ENCODE measurements around the gene PI4KA. TPM values are rescaled to one million over a fixed set of nuclear protein-coding genes. Genes with fewer than 3 reads are reported as not detected.
"Not testable (repeated sequence)": the region's sequence is repeated elsewhere in the genome, so short reads cannot be mapped to it uniquely, and the experiment has no call there.

The PI4KA gene
- total RNA-seq, 1 donor from 2014 or later = 113 TPM

- intact Hi-C loops (cut with DNase I) = no loop called here
- no peak for ATAC-seq
- Histone ChIP-seq H3K36me3 (peaks cover 44% of the 10 kb centered on the region), H3K4me3 (no peak overlapping the region), H3K4me1 (no peaks in the 10 kb centered on the region), H3K9me3 (no peaks in the 10 kb centered on the region), H3K27ac (no peak overlapping the region), H3K27me3 (no peaks in the 10 kb centered on the region)
- no peak for DNase-seq
- TF ChIP-seq CTCF (IDR thresholded peaks at IDR 0.05) = no peak
These were observed 23.9 kb downstream of the PI4KA start for GRCh38 chr22:20834725-20835124.

- no peak for TF ChIP-seq CTCF (IDR thresholded peaks at IDR 0.05)
- DNase-seq = no peak
These were observed 24.4 kb downstream of the PI4KA start for GRCh38 chr22:20834206-20834605.

DNA sequence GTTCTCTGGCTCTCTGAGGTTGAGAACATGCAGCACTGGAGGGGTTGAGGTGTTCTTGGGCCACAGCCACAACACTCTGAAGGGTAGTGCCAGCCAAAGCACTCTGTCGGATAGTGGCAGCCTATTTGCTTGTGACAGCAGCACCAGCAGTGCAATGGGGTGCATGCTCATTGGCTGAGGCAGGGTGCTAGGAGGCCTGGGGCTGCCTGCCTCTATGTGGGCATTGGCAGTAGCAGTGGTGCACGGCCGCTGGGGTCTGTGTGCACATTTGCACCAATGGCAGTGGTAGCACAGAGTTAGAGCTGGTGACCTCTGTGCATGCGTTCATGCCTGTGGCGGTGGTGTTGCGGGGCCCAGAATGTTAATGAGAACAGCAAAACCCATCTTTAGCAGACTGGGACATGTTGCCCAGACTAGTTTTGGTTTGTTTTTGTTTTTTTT is 25.4 kb downstream of the PI4KA start:
- Histone ChIP-seq H3K4me3 (no peak overlapping the region), H3K36me3 (peaks cover 57% of the 10 kb centered on the region), H3K27ac (no peak overlapping the region), H3K9me3 (no peaks in the 10 kb centered on the region), H3K4me1 (no peaks in the 10 kb centered on the region), H3K27me3 (no peaks in the 10 kb centered on the region)
- ATAC-seq (no peak), DNase-seq (no peak)
- TF ChIP-seq CTCF (IDR thresholded peaks at IDR 0.05) = no peak
- intact Hi-C loops (cut with DNase I) = no loop called here

More at GRCh38 chr22:20834206-20834605, 24.4 kb downstream of the PI4KA start:
- H3K4me3 ChIP-seq = no peak overlapping the region
- intact Hi-C loops (cut with DNase I) = no loop called here
- H3K27me3 ChIP-seq = no peaks in the 10 kb centered on the region
- no peaks in the 10 kb centered on the region for H3K9me3 ChIP-seq
- no peak overlapping the region for H3K27ac ChIP-seq
- H3K36me3 ChIP-seq = peaks cover 47% of the 10 kb centered on the region
- H3K4me1 ChIP-seq = no peaks in the 10 kb centered on the region
- no peak for ATAC-seq

DNA sequence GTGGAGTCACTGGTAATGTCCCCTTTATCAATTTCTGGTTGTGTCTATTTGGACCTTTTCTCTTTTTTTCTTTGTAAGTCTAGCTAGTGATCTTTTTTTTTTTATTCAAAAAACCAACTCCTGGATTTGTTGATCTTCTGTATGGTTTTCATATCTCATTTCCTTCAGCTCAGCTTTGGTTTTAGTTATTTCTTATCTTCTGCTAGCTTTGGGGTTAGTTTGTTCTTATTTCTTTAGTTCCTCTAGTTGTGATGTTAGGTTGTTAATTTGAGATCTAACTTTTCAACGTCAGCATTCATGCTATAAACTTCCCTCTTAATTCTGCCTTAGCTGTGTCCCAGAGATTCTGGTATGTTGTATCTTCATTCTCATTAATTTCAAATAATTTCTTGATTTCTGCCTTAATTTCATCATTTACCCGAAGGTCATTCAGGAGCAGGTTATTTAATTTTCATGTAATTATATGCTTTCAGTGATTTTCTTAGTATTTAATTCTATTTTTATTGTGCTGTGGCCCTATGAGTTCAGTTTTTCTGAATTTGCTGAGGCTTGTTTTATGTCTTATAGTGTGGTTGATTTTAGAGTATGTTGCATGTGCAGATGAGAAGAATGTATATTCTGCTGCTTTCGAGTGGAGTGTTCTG is 29.0 kb downstream of the PI4KA start:
- no peaks in the 10 kb centered on the region for H3K9me3 ChIP-seq
- ATAC-seq (no peak), DNase-seq (no peak)
- intact Hi-C loops (cut with DNase I) = no loop called here
- H3K36me3 ChIP-seq = peaks cover 87% of the 10 kb centered on the region
- no peaks in the 10 kb centered on the region for H3K27me3 ChIP-seq
- no peak overlapping the region for H3K27ac ChIP-seq
- no peaks in the 10 kb centered on the region for H3K4me1 ChIP-seq
- no peak overlapping the region for H3K4me3 ChIP-seq
- TF ChIP-seq CTCF (IDR thresholded peaks at IDR 0.05) = no peak

DNA sequence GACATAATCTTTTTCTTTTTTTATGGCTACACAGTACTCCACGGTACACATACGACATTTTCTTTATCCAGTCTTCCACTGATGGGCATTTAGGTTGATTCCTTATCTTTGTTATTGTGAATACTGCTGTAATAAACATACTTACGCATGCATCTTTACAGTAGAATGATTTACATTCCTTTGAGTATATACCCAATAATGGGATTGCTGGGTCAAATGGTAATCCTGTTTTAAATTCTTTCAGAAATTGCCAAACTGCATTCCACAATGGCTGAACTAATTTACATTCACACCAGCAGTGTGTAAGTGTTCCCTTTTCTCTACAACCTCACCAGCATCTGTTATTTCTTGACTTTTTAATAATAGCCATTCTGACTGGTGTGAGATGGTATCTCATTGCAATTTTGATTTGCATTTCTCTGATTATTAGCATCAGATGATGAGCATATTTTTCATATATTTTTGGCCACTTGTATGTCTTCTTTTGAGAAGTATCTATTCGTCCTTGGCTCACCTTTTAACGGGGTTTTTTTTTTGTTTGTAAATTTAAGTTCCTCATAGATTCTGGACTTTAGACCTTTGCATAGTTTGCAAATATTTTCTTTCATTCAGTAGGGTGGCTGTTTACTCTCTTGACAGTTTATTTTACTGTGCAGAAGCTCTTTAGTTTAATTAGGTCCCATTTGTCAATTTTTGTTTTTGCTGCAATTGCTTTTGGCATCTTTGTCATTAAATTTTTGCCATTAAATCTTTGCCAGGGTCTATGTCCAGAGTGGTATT is 32.0 kb downstream of the PI4KA start:
- DNase-seq; H3K27me3 ChIP-seq; H3K9me3 ChIP-seq; H3K27ac ChIP-seq; H3K4me3 ChIP-seq; H3K4me1 ChIP-seq; ATAC-seq; intact Hi-C loops (cut with DNase I): not testable (repeated sequence)
- peaks cover 88% of the 10 kb centered on the region for H3K36me3 ChIP-seq

GRCh38 chr22:20825624-20826023 is 33.0 kb downstream of the PI4KA start:
- no peak for DNase-seq
- Histone ChIP-seq H3K9me3 (no peaks in the 10 kb centered on the region), H3K27me3 (no peaks in the 10 kb centered on the region), H3K36me3 (peaks cover 86% of the 10 kb centered on the region), H3K27ac (no peak overlapping the region), H3K4me1 (no peaks in the 10 kb centered on the region), H3K4me3 (no peak overlapping the region)
- intact Hi-C loops (cut with DNase I) = no loop called here
- ATAC-seq = no peak
- no peak for TF ChIP-seq CTCF (IDR thresholded peaks at IDR 0.05)

DNA sequence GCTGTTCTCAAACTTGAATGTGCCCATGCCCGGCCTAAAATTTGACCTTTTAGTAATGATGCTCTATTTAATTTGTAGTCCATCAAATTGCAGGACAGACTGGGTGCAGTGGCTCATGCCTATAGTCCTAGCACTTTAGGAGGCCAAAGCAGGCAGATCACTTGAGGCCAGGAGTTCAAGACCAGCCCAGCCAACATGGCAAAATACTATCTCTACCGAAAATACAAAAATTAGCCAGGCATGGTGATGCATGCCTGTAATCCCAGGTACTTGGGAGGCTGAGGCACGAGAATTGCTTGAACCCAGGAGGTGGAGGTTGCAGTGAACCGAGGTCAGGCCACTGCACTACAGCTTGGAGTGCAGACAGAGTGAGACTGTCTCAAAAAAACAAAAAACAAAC is 33.4 kb downstream of the PI4KA start:
- H3K27me3 ChIP-seq; H3K4me3 ChIP-seq; intact Hi-C loops (cut with DNase I); H3K27ac ChIP-seq; H3K4me1 ChIP-seq; H3K9me3 ChIP-seq; DNase-seq; ATAC-seq: not testable (repeated sequence)
- peaks cover 86% of the 10 kb centered on the region for H3K36me3 ChIP-seq
